ENCODE data around the gene MFGE8. TPM values are rescaled to one million over a fixed set of nuclear protein-coding genes. Genes with fewer than 3 reads are reported as not detected.

The MFGE8 gene
- total and polyA plus RNA-seq, 9 of the 15 experiments (the other 6 are each of a cell fraction or from before 2014, with no cell fraction given), result 2.3 to 142 (median 62.3) TPM

DNA sequence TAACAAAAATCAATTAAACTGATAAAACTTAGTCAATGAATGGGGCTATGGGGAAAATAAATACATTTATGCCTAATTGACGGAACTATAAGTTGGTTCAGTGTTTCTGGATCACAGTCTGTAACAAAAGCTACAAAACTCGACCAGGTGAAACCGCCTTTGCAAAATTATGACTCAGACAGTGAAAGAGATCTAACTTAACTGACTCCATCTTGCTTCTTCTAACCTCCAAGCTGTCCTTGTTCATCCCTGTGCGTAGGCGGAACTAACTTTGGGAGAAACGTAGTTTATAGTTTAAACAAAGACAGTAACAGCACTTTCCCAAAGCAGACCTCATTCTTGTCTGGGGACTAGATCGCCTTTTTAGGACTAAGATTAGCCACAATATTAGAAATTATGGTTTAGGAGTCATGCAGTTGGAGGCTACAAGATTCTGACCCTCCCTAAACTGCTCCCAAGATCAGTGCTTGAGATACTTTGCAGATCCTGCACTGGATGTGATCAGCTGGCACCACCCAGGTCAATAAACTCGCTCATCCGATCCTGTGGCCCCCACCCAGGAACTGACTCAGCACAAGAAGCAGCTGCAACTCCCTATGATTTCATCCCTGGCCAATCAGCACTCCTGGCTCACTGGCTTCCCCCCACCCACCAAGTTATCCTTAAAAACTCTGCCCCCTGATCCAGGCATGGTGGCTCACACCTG is 7.2 kb upstream of the MFGE8 start (continued):
- TF ChIP-seq, protein P1, sequence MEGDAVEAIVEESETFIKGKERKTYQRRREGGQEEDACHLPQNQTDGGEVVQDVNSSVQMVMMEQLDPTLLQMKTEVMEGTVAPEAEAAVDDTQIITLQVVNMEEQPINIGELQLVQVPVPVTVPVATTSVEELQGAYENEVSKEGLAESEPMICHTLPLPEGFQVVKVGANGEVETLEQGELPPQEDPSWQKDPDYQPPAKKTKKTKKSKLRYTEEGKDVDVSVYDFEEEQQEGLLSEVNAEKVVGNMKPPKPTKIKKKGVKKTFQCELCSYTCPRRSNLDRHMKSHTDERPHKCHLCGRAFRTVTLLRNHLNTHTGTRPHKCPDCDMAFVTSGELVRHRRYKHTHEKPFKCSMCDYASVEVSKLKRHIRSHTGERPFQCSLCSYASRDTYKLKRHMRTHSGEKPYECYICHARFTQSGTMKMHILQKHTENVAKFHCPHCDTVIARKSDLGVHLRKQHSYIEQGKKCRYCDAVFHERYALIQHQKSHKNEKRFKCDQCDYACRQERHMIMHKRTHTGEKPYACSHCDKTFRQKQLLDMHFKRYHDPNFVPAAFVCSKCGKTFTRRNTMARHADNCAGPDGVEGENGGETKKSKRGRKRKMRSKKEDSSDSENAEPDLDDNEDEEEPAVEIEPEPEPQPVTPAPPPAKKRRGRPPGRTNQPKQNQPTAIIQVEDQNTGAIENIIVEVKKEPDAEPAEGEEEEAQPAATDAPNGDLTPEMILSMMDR (IDR thresholded peaks at IDR 0.05 in 2 of 3, conservative IDR thresholded peaks at IDR 0.05 in 1 of 3; ENCODE audit: insufficient read depth in 2 of 3, low read depth in 1 of 3, low read length in 3 of 3), result no peak
- TF ChIP-seq TCF3 (CRISPR knock-in tag; IDR thresholded peaks at IDR 0.05) (peak; percentile 12; the same call in 1 of the 2 replicates), ZBTB8A (IDR thresholded peaks at IDR 0.05; ENCODE audit: partially characterized antibody) (no peak), RBM14 (IDR thresholded peaks at IDR 0.05; ENCODE audit: borderline replicate concordance, insufficient read depth, low read depth, low read length) (no peak), COPS2 (conservative IDR thresholded peaks at IDR 0.05) (no peak), TRIM24 (IDR thresholded peaks at IDR 0.05) (peak in 1 of 2 experiments; percentile 39; a peak in 2 of 4 replicates), PPARD (CRISPR knock-in tag; IDR thresholded peaks at IDR 0.05) (no peak), EWSR1 (IDR thresholded peaks at IDR 0.05; ENCODE audit: borderline replicate concordance, low read depth, partially characterized antibody) (no peak), ZNF347 (CRISPR knock-in tag; IDR thresholded peaks at IDR 0.05; ENCODE audit: low read depth) (no peak), NR2C1 (IDR thresholded peaks at IDR 0.05) (no peak), NR2C1 (tag; IDR thresholded peaks at IDR 0.05) (peak; percentile 90), ZNF124 (CRISPR knock-in tag; IDR thresholded peaks at IDR 0.05) (no peak), GABPB2 (CRISPR knock-in tag; conservative IDR thresholded peaks at IDR 0.05) (no peak), ZNF184 (CRISPR knock-in tag; IDR thresholded peaks at IDR 0.05) (no peak), SREBF2 (CRISPR knock-in tag; IDR thresholded peaks at IDR 0.05) (no peak), NR3C1 (CRISPR knock-in tag; IDR thresholded peaks at IDR 0.05) (no peak), ZNF780A (CRISPR knock-in tag; IDR thresholded peaks at IDR 0.05) (no peak), SAFB (IDR thresholded peaks at IDR 0.05; ENCODE audit: borderline replicate concordance, low read depth, low read length) (no peak), MAZ (CRISPR knock-in tag; conservative IDR thresholded peaks at IDR 0.05 in 1 of 2, IDR thresholded peaks at IDR 0.05 in 1 of 2) (peak; percentile 63 to 82; a peak in 3 of 4 replicates), CBFA2T3 (IDR thresholded peaks at IDR 0.05) (peak; percentile 41; the same call in 1 of the 2 replicates), MECOM (CRISPR knock-in tag; IDR thresholded peaks at IDR 0.05) (peak; percentile 84)
- TF ChIP-seq, protein P2, sequence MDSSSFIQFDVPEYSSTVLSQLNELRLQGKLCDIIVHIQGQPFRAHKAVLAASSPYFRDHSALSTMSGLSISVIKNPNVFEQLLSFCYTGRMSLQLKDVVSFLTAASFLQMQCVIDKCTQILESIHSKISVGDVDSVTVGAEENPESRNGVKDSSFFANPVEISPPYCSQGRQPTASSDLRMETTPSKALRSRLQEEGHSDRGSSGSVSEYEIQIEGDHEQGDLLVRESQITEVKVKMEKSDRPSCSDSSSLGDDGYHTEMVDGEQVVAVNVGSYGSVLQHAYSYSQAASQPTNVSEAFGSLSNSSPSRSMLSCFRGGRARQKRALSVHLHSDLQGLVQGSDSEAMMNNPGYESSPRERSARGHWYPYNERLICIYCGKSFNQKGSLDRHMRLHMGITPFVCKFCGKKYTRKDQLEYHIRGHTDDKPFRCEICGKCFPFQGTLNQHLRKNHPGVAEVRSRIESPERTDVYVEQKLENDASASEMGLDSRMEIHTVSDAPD (CRISPR knock-in tag; IDR thresholded peaks at IDR 0.05), result peak; percentile 81; the same call in 1 of the 2 replicates
- TF ChIP-seq, protein P3, sequence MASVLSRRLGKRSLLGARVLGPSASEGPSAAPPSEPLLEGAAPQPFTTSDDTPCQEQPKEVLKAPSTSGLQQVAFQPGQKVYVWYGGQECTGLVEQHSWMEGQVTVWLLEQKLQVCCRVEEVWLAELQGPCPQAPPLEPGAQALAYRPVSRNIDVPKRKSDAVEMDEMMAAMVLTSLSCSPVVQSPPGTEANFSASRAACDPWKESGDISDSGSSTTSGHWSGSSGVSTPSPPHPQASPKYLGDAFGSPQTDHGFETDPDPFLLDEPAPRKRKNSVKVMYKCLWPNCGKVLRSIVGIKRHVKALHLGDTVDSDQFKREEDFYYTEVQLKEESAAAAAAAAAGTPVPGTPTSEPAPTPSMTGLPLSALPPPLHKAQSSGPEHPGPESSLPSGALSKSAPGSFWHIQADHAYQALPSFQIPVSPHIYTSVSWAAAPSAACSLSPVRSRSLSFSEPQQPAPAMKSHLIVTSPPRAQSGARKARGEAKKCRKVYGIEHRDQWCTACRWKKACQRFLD (CRISPR knock-in tag; IDR thresholded peaks at IDR 0.05), result peak; percentile 96
- TF ChIP-seq, protein P4, sequence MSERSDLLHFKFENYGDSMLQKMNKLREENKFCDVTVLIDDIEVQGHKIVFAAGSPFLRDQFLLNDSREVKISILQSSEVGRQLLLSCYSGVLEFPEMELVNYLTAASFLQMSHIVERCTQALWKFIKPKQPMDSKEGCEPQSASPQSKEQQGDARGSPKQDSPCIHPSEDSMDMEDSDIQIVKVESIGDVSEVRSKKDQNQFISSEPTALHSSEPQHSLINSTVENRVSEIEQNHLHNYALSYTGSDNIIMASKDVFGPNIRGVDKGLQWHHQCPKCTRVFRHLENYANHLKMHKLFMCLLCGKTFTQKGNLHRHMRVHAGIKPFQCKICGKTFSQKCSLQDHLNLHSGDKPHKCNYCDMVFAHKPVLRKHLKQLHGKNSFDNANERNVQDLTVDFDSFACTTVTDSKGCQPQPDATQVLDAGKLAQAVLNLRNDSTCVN (CRISPR knock-in tag; IDR thresholded peaks at IDR 0.05), result peak; percentile 15; the same call in 1 of the 2 replicates

Measured in K562 (cell line).